Activated B cell treated with CpG ODN at 0.5 μM for 24 hours (primary cell): Measurements from ENCODE around the gene GLRA2. TPM values are rescaled to one million over a fixed set of nuclear protein-coding genes. Genes with fewer than 3 reads are reported as not detected.

Source experiments
- ATAC-seq: fragments of 200-7000 bp; cut with Tn5 transposase; one replicate; pipeline ENCODE4 v1.10.0; 2021; ENCODE audit warnings: low read depth, mild to moderate bottlenecking, moderate library complexity
- CTCF ChIA-PET: fragments of 350-600 bp; sonication (Branson Sonifier 250); formaldehyde crosslinking; loops from one replicate; lab custom pipeline; 2021; ENCODE audit warnings: antibody characterized with exemption; lab: Charles Lee
- POLR2A ChIA-PET: fragments of 350-600 bp; sonication (Branson Sonifier 250); formaldehyde crosslinking; loops from one replicate; lab custom pipeline; 2021; ENCODE audit warnings: antibody characterized with exemption; lab: Charles Lee
- DNase-seq: peaks from one replicate; pipeline ENCODE4 v3.0.0; 2022
- H3K27ac Mint-ChIP-seq: one replicate; pipeline ENCODE4 v1.8.0; 2020; ENCODE audit warnings: mixed read lengths
- H3K27me3 Mint-ChIP-seq: one replicate; pipeline ENCODE4 v1.8.0; 2021; ENCODE audit warnings: mixed read lengths
- H3K36me3 Mint-ChIP-seq: one replicate; pipeline ENCODE4 v1.8.0; 2021; ENCODE audit warnings: low read depth, mixed read lengths
- H3K4me1 Mint-ChIP-seq: one replicate; pipeline ENCODE4 v1.8.0; 2021; ENCODE audit warnings: mixed read lengths
- H3K4me3 Mint-ChIP-seq: one replicate; pipeline ENCODE4 v1.8.0; 2020; ENCODE audit warnings: mild to moderate bottlenecking, mixed read lengths
- H3K9me3 Mint-ChIP-seq: one replicate; pipeline ENCODE4 v1.8.0; 2020; ENCODE audit warnings: mixed read lengths
- intact Hi-C: fragments of 100-400 bp; cut with micrococcal nuclease; formaldehyde crosslinking; loops from one replicate; pipeline ENCODE4 v1.15.1; 2024
- total RNA-seq: library from RNA; stranded (reverse); gene quantifications from 2 replicates; pipeline ENCODE4 v1.2.3, GENCODE V29; 2022
- TF ChIP-seq, protein P1 (sequence below): fragments of 200-600 bp; IDR thresholded peaks from one replicate; pipeline ENCODE4 v1.8.0; 2022; ENCODE audit warnings: antibody characterized with exemption, mild to moderate bottlenecking

GLRA2 gene
- total RNA-seq, 1 donor from 2014 or later = not detected

DNA sequence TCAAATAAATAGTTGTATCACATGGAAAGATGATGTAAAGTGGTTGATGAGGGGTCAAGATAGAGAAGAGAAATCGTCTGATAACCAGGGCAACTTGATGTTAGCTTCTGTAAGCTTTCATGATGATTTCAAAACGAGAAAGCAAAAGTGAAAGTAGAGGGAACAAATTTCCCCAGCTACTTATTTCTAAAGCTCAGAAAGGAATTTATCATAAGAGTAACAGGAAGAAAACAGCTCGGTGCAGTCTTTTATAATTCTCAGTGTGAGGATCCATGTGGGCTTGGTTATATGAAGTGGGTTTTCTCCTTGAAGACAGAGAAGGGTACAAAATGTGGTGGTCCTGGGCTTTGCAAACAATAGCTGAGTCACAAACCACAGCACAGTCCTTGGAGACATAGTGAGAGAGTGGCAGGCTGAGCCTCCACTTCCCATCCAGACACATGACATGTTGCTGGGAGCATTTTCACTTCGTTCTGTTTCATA lies 32.1 kb upstream of the GLRA2 start:
- intact Hi-C loops = no loop called here
- TF ChIP-seq, protein P1, sequence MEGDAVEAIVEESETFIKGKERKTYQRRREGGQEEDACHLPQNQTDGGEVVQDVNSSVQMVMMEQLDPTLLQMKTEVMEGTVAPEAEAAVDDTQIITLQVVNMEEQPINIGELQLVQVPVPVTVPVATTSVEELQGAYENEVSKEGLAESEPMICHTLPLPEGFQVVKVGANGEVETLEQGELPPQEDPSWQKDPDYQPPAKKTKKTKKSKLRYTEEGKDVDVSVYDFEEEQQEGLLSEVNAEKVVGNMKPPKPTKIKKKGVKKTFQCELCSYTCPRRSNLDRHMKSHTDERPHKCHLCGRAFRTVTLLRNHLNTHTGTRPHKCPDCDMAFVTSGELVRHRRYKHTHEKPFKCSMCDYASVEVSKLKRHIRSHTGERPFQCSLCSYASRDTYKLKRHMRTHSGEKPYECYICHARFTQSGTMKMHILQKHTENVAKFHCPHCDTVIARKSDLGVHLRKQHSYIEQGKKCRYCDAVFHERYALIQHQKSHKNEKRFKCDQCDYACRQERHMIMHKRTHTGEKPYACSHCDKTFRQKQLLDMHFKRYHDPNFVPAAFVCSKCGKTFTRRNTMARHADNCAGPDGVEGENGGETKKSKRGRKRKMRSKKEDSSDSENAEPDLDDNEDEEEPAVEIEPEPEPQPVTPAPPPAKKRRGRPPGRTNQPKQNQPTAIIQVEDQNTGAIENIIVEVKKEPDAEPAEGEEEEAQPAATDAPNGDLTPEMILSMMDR = no peak
- CTCF ChIA-PET = no interaction called here

DNA sequence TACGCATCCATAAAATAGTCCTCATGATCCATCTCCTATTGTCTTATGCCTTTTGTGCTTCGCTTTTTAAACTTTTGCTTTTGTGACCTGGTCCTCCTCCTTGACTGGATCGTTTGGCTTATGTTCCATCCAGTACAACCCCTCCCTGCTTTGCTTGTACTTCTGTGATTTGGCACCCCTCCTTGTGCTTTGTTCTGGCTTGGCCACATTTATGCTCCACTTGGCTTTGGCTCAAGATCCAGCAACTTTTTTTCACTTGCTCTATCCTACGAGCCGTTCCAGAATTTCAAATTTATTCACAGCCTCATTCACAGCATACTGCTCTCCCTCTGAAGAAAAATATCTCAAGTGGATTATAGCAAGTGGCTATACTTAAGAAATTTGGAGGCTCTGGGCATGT lies 28.0 kb upstream of the GLRA2 start:
- Mint-ChIP-seq H3K27ac (no peak overlapping the region), H3K4me1 (peaks cover 10% of the 10 kb centered on the region), H3K27me3 (peaks cover 2% of the 10 kb centered on the region), H3K9me3 (no peaks in the 10 kb centered on the region), H3K4me3 (no peak overlapping the region), H3K36me3 (no peaks in the 10 kb centered on the region)
- POLR2A ChIA-PET = no interaction called here
- CTCF ChIA-PET = no interaction called here
- no peak for ATAC-seq
- TF ChIP-seq, protein P1 = no peak
- intact Hi-C loops = no loop called here
- no peak for DNase-seq

More for the DNA sequence above, 32.1 kb upstream of the GLRA2 start:
- peak overlapping the region; percentile 68 for H3K27ac Mint-ChIP-seq
- peaks cover 10% of the 10 kb centered on the region for H3K4me1 Mint-ChIP-seq
- POLR2A ChIA-PET = interaction anchor here (0.5 kb wide), 1 partner anchor 1617 kb away, joined by 3 read pairs; no protein-coding TSS in a partner anchor
- H3K27me3 Mint-ChIP-seq = no peaks in the 10 kb centered on the region
- peak overlapping the region; percentile 76 for H3K4me3 Mint-ChIP-seq
- no peaks in the 10 kb centered on the region for H3K36me3 Mint-ChIP-seq
- ATAC-seq (peak; percentile 52), DNase-seq (no peak)
- no peaks in the 10 kb centered on the region for H3K9me3 Mint-ChIP-seq

DNA sequence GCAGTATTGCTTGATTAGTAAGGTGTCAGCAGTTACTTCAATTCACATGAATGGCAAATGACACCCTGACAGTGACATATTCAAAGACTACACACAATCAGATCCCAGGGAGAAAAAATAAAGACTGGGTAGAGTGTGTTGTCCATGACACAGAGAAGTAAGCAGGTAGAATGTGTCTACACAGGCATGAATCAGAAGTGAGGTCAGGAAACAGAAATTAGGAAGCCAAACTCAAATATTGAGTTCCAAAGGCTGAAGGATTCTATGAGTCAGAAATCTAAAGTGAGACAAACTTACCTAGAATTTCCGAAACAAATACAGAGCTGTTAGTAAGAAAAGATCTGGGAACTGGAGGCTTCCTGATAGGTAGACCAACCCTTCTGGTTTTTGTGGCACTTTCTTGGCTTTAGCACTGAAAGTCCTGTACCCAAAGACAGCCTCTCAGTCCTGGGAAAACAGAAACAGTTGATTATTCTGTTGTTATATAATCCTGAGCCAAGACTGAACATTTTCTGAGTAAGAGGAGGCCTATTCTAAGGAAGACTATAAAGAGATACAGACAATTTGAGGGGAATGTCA lies 24.3 kb upstream of the GLRA2 start:
- Mint-ChIP-seq H3K4me3 (no peak overlapping the region), H3K4me1 (no peaks in the 10 kb centered on the region), H3K27ac (no peak overlapping the region), H3K27me3 (peaks cover 6% of the 10 kb centered on the region), H3K9me3 (no peaks in the 10 kb centered on the region), H3K36me3 (no peaks in the 10 kb centered on the region)
- ATAC-seq (no peak), DNase-seq (no peak)
- ChIA-PET POLR2A (no interaction called here), CTCF (no interaction called here)
- TF ChIP-seq, protein P1 = no peak
- intact Hi-C loops = no loop called here

GRCh38 chrX:14505648-14506047 lies 23.7 kb upstream of the GLRA2 start:
- ChIA-PET CTCF (no interaction called here), POLR2A (no interaction called here)
- TF ChIP-seq, protein P1 = no peak
- no peak for DNase-seq
- intact Hi-C loops = no loop called here
- ATAC-seq = no peak
- H3K9me3 Mint-ChIP-seq = no peaks in the 10 kb centered on the region
- no peak overlapping the region for H3K27ac Mint-ChIP-seq
- H3K4me3 Mint-ChIP-seq = no peak overlapping the region
- peaks cover 6% of the 10 kb centered on the region for H3K27me3 Mint-ChIP-seq
- no peaks in the 10 kb centered on the region for H3K36me3 Mint-ChIP-seq
- H3K4me1 Mint-ChIP-seq = no peaks in the 10 kb centered on the region

DNA sequence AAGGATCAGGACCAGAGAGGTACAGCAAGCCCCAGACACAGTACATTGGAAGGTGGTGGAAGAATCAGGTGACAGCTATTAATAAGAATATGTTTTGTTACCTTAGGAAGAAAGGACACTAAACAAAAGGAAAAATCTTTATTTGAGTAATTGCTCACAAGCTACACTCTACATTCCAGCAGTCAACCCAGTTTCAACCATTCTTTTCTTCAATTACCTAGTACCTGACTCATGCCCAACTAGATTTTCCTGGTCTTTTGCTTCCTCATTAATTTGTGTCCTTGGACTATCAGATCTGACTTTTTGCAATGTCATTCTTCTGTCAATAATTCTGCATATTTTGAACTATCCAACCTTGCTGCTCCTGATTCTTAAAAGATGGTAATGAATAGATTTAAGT lies 22.5 kb upstream of the GLRA2 start:
- no peak for ATAC-seq
- intact Hi-C loops = no loop called here
- POLR2A ChIA-PET = no interaction called here
- TF ChIP-seq, protein P1 = no peak
- Mint-ChIP-seq H3K4me1 (no peaks in the 10 kb centered on the region), H3K27me3 (peaks cover 6% of the 10 kb centered on the region), H3K9me3 (no peaks in the 10 kb centered on the region), H3K36me3 (no peaks in the 10 kb centered on the region), H3K27ac (no peak overlapping the region), H3K4me3 (no peak overlapping the region)
- CTCF ChIA-PET = no interaction called here
- no peak for DNase-seq
